Endothelial cell (in vitro differentiated cells): ENCODE results near the gene GTF2F2. TPM values are rescaled to one million over a fixed set of nuclear protein-coding genes. Genes with fewer than 3 reads are reported as not detected.

Source experiments
- DNase-seq: peaks from one replicate; pipeline ENCODE4 v3.0.0; 2021; ENCODE audit warnings: low spot score
- H3K27ac Mint-ChIP-seq: one replicate; pipeline ENCODE4 v1.8.0; 2021; ENCODE audit warnings: mixed read lengths, inconsistent platforms; ENCODE audit not compliant: unreplicated experiment
- H3K27me3 Mint-ChIP-seq: one replicate; pipeline ENCODE4 v1.8.0; 2021; ENCODE audit warnings: mild to moderate bottlenecking, moderate library complexity, mixed read lengths, inconsistent platforms; ENCODE audit not compliant: unreplicated experiment
- H3K36me3 Mint-ChIP-seq: one replicate; pipeline ENCODE4 v1.8.0; 2021; ENCODE audit warnings: mild to moderate bottlenecking, low read depth, mixed read lengths, inconsistent platforms; ENCODE audit not compliant: unreplicated experiment
- H3K4me1 Mint-ChIP-seq: one replicate; pipeline ENCODE4 v1.8.0; 2021; ENCODE audit warnings: mild to moderate bottlenecking, mixed read lengths, inconsistent platforms; ENCODE audit not compliant: unreplicated experiment
- H3K4me3 Mint-ChIP-seq: one replicate; pipeline ENCODE4 v1.8.0; 2021; ENCODE audit warnings: mild to moderate bottlenecking, mixed read lengths, inconsistent platforms; ENCODE audit not compliant: unreplicated experiment
- H3K9me3 Mint-ChIP-seq: one replicate; pipeline ENCODE4 v1.8.0; 2021; ENCODE audit warnings: mixed read lengths, inconsistent platforms; ENCODE audit not compliant: unreplicated experiment
- total RNA-seq: library from RNA; stranded (reverse); fragmentation: NEBNext Ultra II Directional; extraction: Animal tissue kit (Norgen Biotek cat#: 25700); gene quantifications from one replicate; pipeline ENCODE4 v1.2.1, GENCODE V29; 2021; ENCODE audit not compliant: unreplicated experiment
- TF ChIP-seq, protein P1 (sequence below): fragments of 200-600 bp; sonication (generic); IDR thresholded peaks from one replicate; pipeline ENCODE4 v1.5.0; 2021; ENCODE audit warnings: antibody characterized with exemption; ENCODE audit not compliant: unreplicated experiment

The GTF2F2 gene
- total RNA-seq, 1 donor from 2014 or later = 13.6 TPM

DNA sequence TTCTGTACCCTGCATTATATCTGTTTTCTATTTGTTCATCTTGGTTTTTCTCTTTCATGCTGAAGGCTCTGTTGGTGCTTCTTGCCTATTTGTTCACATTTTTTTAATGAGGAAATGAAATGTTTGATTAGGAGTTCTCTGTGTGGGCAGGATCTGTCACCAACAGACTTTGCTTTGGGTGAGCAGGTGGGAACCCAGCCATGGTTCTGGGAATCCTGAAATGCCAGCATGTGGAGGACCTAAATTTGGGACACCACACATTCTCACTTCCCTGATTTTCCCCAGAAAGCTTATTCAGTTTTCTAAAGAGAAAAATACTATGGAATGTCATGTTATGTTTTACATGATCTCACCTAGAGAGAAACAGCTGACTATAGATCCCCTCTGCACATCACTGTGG is 186.7 kb downstream of the GTF2F2 start:
- no peak overlapping the region for H3K4me3 Mint-ChIP-seq

DNA sequence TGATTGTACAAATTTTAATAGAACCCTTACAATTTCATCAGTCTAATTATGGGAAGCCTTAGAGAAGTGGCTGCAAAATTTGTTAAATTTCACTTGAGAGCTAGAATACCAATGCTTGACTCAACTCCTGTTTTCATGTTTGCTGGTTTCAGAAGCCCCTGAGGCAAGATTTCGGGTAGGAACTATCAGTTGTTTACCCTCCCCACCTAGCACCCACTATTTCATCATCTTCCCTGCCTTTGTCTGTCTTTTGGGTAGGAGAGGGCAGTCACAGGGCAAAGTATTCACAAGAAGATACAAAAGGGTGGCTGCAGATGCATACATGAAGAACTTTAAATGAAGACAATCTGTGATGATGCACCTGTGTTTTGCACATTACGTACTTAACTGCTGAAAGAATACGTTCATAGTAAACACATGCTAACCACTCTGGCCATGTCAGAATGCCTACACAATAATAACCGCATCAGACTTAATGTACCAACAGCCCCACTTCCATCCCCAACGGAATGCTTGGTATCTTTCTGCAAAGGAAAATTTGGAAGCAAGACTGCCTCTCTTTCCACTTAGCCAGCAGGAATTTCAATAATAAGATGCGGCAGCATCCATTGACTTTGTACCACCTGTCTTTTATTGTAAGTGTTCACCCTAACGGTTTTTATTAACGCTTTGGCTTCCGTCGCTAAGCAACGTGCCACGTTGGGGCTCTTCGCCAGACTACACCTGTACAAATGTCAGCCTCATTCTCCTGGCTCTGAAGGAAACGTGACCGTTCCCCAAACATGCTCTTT is 190.2 kb downstream of the GTF2F2 start:
- no peak for DNase-seq
- no peaks in the 10 kb centered on the region for H3K36me3 Mint-ChIP-seq
- peaks cover 2% of the 10 kb centered on the region for H3K27me3 Mint-ChIP-seq
- H3K27ac Mint-ChIP-seq = no peak overlapping the region
- TF ChIP-seq, protein P1, sequence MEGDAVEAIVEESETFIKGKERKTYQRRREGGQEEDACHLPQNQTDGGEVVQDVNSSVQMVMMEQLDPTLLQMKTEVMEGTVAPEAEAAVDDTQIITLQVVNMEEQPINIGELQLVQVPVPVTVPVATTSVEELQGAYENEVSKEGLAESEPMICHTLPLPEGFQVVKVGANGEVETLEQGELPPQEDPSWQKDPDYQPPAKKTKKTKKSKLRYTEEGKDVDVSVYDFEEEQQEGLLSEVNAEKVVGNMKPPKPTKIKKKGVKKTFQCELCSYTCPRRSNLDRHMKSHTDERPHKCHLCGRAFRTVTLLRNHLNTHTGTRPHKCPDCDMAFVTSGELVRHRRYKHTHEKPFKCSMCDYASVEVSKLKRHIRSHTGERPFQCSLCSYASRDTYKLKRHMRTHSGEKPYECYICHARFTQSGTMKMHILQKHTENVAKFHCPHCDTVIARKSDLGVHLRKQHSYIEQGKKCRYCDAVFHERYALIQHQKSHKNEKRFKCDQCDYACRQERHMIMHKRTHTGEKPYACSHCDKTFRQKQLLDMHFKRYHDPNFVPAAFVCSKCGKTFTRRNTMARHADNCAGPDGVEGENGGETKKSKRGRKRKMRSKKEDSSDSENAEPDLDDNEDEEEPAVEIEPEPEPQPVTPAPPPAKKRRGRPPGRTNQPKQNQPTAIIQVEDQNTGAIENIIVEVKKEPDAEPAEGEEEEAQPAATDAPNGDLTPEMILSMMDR = no peak
- H3K9me3 Mint-ChIP-seq = no peaks in the 10 kb centered on the region
- no peak overlapping the region for H3K4me3 Mint-ChIP-seq
- peaks cover 11% of the 10 kb centered on the region for H3K4me1 Mint-ChIP-seq

More for the DNA sequence above, 186.7 kb downstream of the GTF2F2 start:
- Mint-ChIP-seq H3K27ac (no peak overlapping the region), H3K27me3 (peaks cover 2% of the 10 kb centered on the region), H3K36me3 (no peaks in the 10 kb centered on the region), H3K9me3 (no peaks in the 10 kb centered on the region), H3K4me1 (peaks cover 9% of the 10 kb centered on the region)
- no peak for DNase-seq
- TF ChIP-seq, protein P1 = no peak

DNA sequence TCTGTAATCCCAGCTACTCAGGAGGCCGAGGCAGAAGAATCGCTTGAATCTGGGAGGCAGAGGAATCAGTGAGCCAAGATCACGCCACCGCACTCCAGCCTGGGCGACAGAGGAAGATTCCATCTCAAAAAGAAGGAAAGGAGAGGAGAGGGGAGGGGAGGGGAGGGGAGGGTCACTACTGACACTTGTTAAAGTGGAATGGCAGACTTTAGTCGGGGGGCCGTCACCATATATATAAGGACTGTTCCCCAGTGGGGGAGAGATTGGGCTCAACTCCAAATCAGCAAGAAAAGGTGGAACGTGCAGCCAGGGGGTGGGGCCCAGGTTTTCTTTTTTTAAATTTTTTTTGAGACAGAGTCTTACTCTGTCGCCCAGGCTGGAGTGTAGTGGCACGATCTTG is 194.5 kb downstream of the GTF2F2 start:
- Mint-ChIP-seq H3K27me3 (peaks cover 1% of the 10 kb centered on the region), H3K4me3 (no peak overlapping the region), H3K4me1 (peaks cover 16% of the 10 kb centered on the region), H3K36me3 (no peaks in the 10 kb centered on the region), H3K27ac (no peak overlapping the region), H3K9me3 (no peaks in the 10 kb centered on the region)
- no peak for DNase-seq
- TF ChIP-seq, protein P1 = no peak

DNA sequence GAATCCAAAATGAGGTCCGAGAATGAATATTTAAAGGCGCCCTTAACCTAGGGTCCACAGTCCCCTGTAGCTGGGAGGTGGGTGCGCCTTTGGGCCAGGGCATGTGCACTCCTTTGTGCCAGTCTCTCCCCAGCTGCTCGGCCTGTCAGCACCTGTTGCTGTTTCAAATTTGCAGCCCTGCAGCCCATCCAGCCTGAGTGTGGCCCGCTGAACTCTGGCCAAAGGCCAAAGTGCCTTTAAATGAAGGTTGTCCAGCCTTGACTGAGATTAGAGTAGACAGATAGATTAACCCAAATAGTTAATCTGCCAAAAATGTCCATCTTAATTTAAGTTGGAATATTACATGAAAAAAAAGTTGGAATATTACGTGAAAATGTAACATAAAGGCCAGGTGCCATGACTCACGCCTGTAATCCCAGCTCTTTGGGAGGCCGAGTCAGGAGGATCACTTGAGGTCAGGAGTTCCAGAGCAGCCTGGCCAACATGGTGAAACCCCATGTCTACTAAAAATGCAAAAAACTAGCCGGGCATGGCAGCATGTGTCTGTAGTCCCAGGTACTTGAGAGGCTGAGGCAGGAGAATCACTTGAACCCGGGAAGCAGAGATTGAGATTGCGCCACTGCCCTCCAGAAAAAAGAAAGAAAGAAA is 195.3 kb downstream of the GTF2F2 start:
- H3K4me3 Mint-ChIP-seq = no peak overlapping the region
- H3K4me1 Mint-ChIP-seq = peaks cover 20% of the 10 kb centered on the region
- TF ChIP-seq, protein P1 = no peak
- H3K27me3 Mint-ChIP-seq = peaks cover 1% of the 10 kb centered on the region
- H3K36me3 Mint-ChIP-seq = no peaks in the 10 kb centered on the region
- H3K9me3 Mint-ChIP-seq = no peaks in the 10 kb centered on the region
- DNase-seq = no peak
- no peak overlapping the region for H3K27ac Mint-ChIP-seq

DNA sequence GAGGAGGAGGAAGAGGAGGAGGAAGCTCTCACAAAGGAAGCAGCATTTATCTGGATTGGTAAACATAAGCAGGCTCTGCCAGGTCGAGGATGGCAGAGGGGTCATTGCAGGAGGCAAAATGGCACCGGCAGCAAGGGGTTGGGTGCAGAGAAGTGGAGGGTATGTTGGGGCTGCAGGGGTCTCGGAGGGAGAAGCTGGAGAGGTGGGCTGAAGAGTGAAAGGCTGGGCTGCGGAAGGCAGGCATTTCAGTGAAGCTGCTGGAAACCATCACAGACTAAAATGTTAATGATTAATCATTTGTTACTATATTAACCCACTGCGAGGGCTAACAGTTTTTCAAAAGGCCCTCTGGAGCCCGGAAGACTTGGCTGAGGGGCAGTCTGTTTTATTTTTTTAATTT is 196.0 kb downstream of the GTF2F2 start:
- no peak overlapping the region for H3K4me3 Mint-ChIP-seq
- no peak overlapping the region for H3K27ac Mint-ChIP-seq
- peaks cover 1% of the 10 kb centered on the region for H3K27me3 Mint-ChIP-seq
- TF ChIP-seq, protein P1 = no peak
- DNase-seq = no peak
- no peaks in the 10 kb centered on the region for H3K36me3 Mint-ChIP-seq
- H3K4me1 Mint-ChIP-seq = peaks cover 21% of the 10 kb centered on the region
- no peaks in the 10 kb centered on the region for H3K9me3 Mint-ChIP-seq
